ENCODE measurements around the gene ATXN1L.
A peak's percentile ranks its signal among the peaks of the same experiment; 100 is the strongest.

ATXN1L gene

GRCh38 chr16:71867939-71868338, 22.2 kb downstream of the ATXN1L start:
- Histone ChIP-seq H3K4me1 (ENCODE audit: control insufficient read depth in 1 of 2, insufficient read depth in 2 of 2, low read length in 2 of 2) (no peaks in the 10 kb centered on the region), H3K9ac (ENCODE audit: low read depth in 1 of 2, low read length in 2 of 2) (no peak overlapping the region), H3K27me3 (ENCODE audit: control insufficient read depth in 1 of 2, insufficient read depth in 2 of 2, low read length in 2 of 2) (no peaks in the 10 kb centered on the region), H3K4me3 (ENCODE audit: low read depth in 1 of 2, low read length in 2 of 2) (no peak overlapping the region), H3K27ac (ENCODE audit: low read depth, low read length) (no peak overlapping the region), H3K36me3 (ENCODE audit: control insufficient read depth in 1 of 2, insufficient read depth in 2 of 2, low read length in 2 of 2) (peaks cover 7 to 31% of the 10 kb centered on the region in 2 donors), H3K9me3 (ENCODE audit: control insufficient read depth in 1 of 2, low read length in 2 of 2) (no peaks in the 10 kb centered on the region)

- H3K9ac ChIP-seq (ENCODE audit: low read depth in 1 of 2, low read length in 2 of 2), result no peak overlapping the region
These were observed 23.3 kb downstream of the ATXN1L start for GRCh38 chr16:71869089-71869488.

DNA sequence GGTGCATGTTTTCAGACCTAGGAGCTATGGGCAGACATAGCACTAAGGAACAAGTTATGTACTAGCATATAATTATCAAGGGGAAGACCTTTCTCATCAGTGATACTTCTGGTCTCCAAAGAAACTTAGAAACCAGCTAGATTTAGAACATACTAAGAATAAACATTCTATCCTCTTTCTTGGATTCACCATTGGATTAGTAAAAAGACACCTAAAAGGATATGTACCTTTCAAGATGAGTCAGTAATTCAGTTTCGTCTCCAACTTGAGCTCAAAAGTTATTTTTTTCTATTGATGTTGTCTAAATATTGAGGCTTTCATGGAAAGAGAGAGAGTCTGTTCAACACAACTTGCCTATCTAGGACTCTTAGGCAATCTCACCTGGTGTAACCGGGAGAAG, 25.0 kb downstream of the ATXN1L start:
- Histone ChIP-seq H3K36me3 (ENCODE audit: control insufficient read depth in 1 of 2, insufficient read depth in 2 of 2, low read length in 2 of 2) (peaks cover 3 to 16% of the 10 kb centered on the region in 2 donors), H3K4me3 (ENCODE audit: low read depth in 1 of 2, low read length in 2 of 2) (no peak overlapping the region), H3K9ac (ENCODE audit: low read depth in 1 of 2, low read length in 2 of 2) (no peak overlapping the region), H3K9me3 (ENCODE audit: control insufficient read depth in 1 of 2, low read length in 2 of 2) (no peaks in the 10 kb centered on the region), H3K27me3 (ENCODE audit: control insufficient read depth in 1 of 2, insufficient read depth in 2 of 2, low read length in 2 of 2) (no peaks in the 10 kb centered on the region), H3K27ac (ENCODE audit: low read depth, low read length) (no peak overlapping the region), H3K4me1 (ENCODE audit: control insufficient read depth in 1 of 2, insufficient read depth in 2 of 2, low read length in 2 of 2) (no peaks in the 10 kb centered on the region)

More at GRCh38 chr16:71869089-71869488, 23.3 kb downstream of the ATXN1L start:
- H3K27ac ChIP-seq (ENCODE audit: low read depth, low read length), result no peak overlapping the region
- no peak overlapping the region for H3K4me3 ChIP-seq (ENCODE audit: low read depth in 1 of 2, low read length in 2 of 2)
- no peaks in the 10 kb centered on the region for H3K4me1 ChIP-seq (ENCODE audit: control insufficient read depth in 1 of 2, insufficient read depth in 2 of 2, low read length in 2 of 2)
- H3K36me3 ChIP-seq (ENCODE audit: control insufficient read depth in 1 of 2, insufficient read depth in 2 of 2, low read length in 2 of 2), result peaks cover 5 to 23% of the 10 kb centered on the region in 2 donors
- no peaks in the 10 kb centered on the region for H3K27me3 ChIP-seq (ENCODE audit: control insufficient read depth in 1 of 2, insufficient read depth in 2 of 2, low read length in 2 of 2)
- no peaks in the 10 kb centered on the region for H3K9me3 ChIP-seq (ENCODE audit: control insufficient read depth in 1 of 2, low read length in 2 of 2)

DNA sequence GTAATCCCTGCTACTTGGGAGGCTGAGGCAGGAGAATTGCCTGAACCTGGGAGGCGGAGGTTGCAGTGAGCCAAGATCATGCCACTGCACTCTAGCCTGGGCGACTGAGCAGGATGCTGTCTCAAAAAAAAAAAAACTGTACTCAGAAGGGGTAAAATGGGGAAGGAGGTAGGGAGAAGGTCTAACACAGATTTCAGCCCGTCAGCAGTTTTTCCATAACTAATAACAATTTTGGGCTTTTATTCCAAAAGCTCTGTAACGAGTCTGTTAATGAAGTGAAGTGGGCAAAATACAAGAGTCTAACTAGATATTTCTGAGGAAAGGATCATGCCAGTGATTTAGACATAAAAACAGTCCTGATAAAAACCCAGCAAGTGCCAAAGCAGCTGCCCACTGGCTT, 27.4 kb downstream of the ATXN1L start:
- Histone ChIP-seq H3K4me1 (ENCODE audit: control insufficient read depth in 1 of 2, insufficient read depth in 2 of 2, low read length in 2 of 2) (no peaks in the 10 kb centered on the region), H3K27ac (ENCODE audit: low read depth, low read length) (no peak overlapping the region), H3K36me3 (ENCODE audit: control insufficient read depth in 1 of 2, insufficient read depth in 2 of 2, low read length in 2 of 2) (peaks cover 6 to 11% of the 10 kb centered on the region in 2 donors), H3K9ac (ENCODE audit: low read depth in 1 of 2, low read length in 2 of 2) (no peak overlapping the region), H3K4me3 (ENCODE audit: low read depth in 1 of 2, low read length in 2 of 2) (no peak overlapping the region), H3K9me3 (ENCODE audit: control insufficient read depth in 1 of 2, low read length in 2 of 2) (no peaks in the 10 kb centered on the region), H3K27me3 (ENCODE audit: control insufficient read depth in 1 of 2, insufficient read depth in 2 of 2, low read length in 2 of 2) (no peaks in the 10 kb centered on the region)

DNA sequence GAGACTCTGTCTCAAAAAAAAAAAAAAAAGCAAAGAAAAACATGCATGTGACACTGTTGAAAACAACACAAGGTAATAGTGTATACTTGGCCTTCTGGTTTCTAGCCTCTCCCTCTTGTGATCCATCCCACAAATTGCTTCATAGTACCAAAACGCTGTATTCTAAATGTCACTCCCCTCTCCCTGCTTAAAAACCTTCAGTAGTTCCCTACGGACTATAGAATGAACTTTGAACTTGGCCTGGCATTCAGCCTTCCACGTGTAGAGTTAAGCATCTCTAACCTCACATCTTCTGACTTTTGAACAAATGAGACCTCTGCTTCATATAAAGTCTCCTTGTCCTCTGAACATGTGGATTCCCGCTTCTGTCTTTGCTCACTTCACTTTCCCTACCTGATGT, 33.1 kb downstream of the ATXN1L start:
- H3K36me3 ChIP-seq (ENCODE audit: control insufficient read depth in 1 of 2, insufficient read depth in 2 of 2, low read length in 2 of 2), result peaks cover 6 to 17% of the 10 kb centered on the region in 2 donors

GRCh38 chr16:71880176-71880575, 34.4 kb downstream of the ATXN1L start:
- H3K4me3 ChIP-seq (ENCODE audit: low read depth in 1 of 2, low read length in 2 of 2), result no peak overlapping the region
- no peaks in the 10 kb centered on the region for H3K9me3 ChIP-seq (ENCODE audit: control insufficient read depth in 1 of 2, low read length in 2 of 2)
- H3K36me3 ChIP-seq (ENCODE audit: control insufficient read depth in 1 of 2, insufficient read depth in 2 of 2, low read length in 2 of 2), result peaks cover 2 to 13% of the 10 kb centered on the region in 2 donors
- peaks cover 8 to 11% of the 10 kb centered on the region in 2 donors for H3K4me1 ChIP-seq (ENCODE audit: control insufficient read depth in 1 of 2, insufficient read depth in 2 of 2, low read length in 2 of 2)
- H3K27ac ChIP-seq (ENCODE audit: low read depth, low read length), result no peak overlapping the region
- H3K27me3 ChIP-seq (ENCODE audit: control insufficient read depth in 1 of 2, insufficient read depth in 2 of 2, low read length in 2 of 2), result no peaks in the 10 kb centered on the region
- H3K9ac ChIP-seq (ENCODE audit: low read depth in 1 of 2, low read length in 2 of 2), result no peak overlapping the region

More for the DNA sequence above, 33.1 kb downstream of the ATXN1L start:
- no peaks in the 10 kb centered on the region for H3K27me3 ChIP-seq (ENCODE audit: control insufficient read depth in 1 of 2, insufficient read depth in 2 of 2, low read length in 2 of 2)
- H3K4me3 ChIP-seq (ENCODE audit: low read depth in 1 of 2, low read length in 2 of 2), result no peak overlapping the region
- no peaks in the 10 kb centered on the region for H3K9me3 ChIP-seq (ENCODE audit: control insufficient read depth in 1 of 2, low read length in 2 of 2)
- H3K9ac ChIP-seq (ENCODE audit: low read depth in 1 of 2, low read length in 2 of 2), result no peak overlapping the region
- H3K27ac ChIP-seq (ENCODE audit: low read depth, low read length), result no peak overlapping the region
- H3K4me1 ChIP-seq (ENCODE audit: control insufficient read depth in 1 of 2, insufficient read depth in 2 of 2, low read length in 2 of 2), result peaks cover 8 to 10% of the 10 kb centered on the region in 2 donors

- Histone ChIP-seq H3K9ac (ENCODE audit: low read depth in 1 of 2, low read length in 2 of 2) (peak overlapping the region; percentile 60 to 83), H3K36me3 (ENCODE audit: control insufficient read depth in 1 of 2, insufficient read depth in 2 of 2, low read length in 2 of 2) (peaks cover 0 to 10% of the 10 kb centered on the region in 2 donors), H3K4me3 (ENCODE audit: low read depth in 1 of 2, low read length in 2 of 2) (peak overlapping the region; percentile 67 to 91), H3K9me3 (ENCODE audit: control insufficient read depth in 1 of 2, low read length in 2 of 2) (no peaks in the 10 kb centered on the region), H3K4me1 (ENCODE audit: control insufficient read depth in 1 of 2, insufficient read depth in 2 of 2, low read length in 2 of 2) (peaks cover 8 to 14% of the 10 kb centered on the region in 2 donors), H3K27me3 (ENCODE audit: control insufficient read depth in 1 of 2, insufficient read depth in 2 of 2, low read length in 2 of 2) (no peaks in the 10 kb centered on the region), H3K27ac (ENCODE audit: low read depth, low read length) (peak overlapping the region; percentile 11)
These were observed 36.9 kb downstream of the ATXN1L start for GRCh38 chr16:71882505-71883167.

- H3K27ac ChIP-seq (ENCODE audit: low read depth, low read length), result peak overlapping the region; percentile 62
- peaks cover 0 to 10% of the 10 kb centered on the region in 2 donors for H3K36me3 ChIP-seq (ENCODE audit: control insufficient read depth in 1 of 2, insufficient read depth in 2 of 2, low read length in 2 of 2)
- H3K9me3 ChIP-seq (ENCODE audit: control insufficient read depth in 1 of 2, low read length in 2 of 2), result no peaks in the 10 kb centered on the region
- H3K27me3 ChIP-seq (ENCODE audit: control insufficient read depth in 1 of 2, insufficient read depth in 2 of 2, low read length in 2 of 2), result no peaks in the 10 kb centered on the region
- peak overlapping the region; percentile 67 to 91 for H3K4me3 ChIP-seq (ENCODE audit: low read depth in 1 of 2, low read length in 2 of 2)
- peaks cover 8 to 14% of the 10 kb centered on the region in 2 donors for H3K4me1 ChIP-seq (ENCODE audit: control insufficient read depth in 1 of 2, insufficient read depth in 2 of 2, low read length in 2 of 2)
- H3K9ac ChIP-seq (ENCODE audit: low read depth in 1 of 2, low read length in 2 of 2), result peak overlapping the region; percentile 83 to 90
These were observed 37.5 kb downstream of the ATXN1L start for GRCh38 chr16:71883168-71883848.

- Histone ChIP-seq H3K9ac (ENCODE audit: low read depth in 1 of 2, low read length in 2 of 2) (peak within 1 kb of the TSS; percentile 83 to 90), H3K9me3 (ENCODE audit: control insufficient read depth in 1 of 2, low read length in 2 of 2) (no peaks in the 10 kb centered on the region), H3K4me3 (ENCODE audit: low read depth in 1 of 2, low read length in 2 of 2) (peak within 1 kb of the TSS; percentile 67 to 91), H3K36me3 (ENCODE audit: control insufficient read depth in 1 of 2, insufficient read depth in 2 of 2, low read length in 2 of 2) (peaks cover 0 to 9% of the 10 kb centered on the region in 2 donors), H3K27me3 (ENCODE audit: control insufficient read depth in 1 of 2, insufficient read depth in 2 of 2, low read length in 2 of 2) (no peaks in the 10 kb centered on the region), H3K4me1 (ENCODE audit: control insufficient read depth in 1 of 2, insufficient read depth in 2 of 2, low read length in 2 of 2) (peaks cover 8 to 14% of the 10 kb centered on the region in 2 donors), H3K27ac (ENCODE audit: low read depth, low read length) (peak within 1 kb of the TSS; percentile 62)
These were observed 38.3 kb downstream of the ATXN1L start, which contains the start of gene ZNF821 for GRCh38 chr16:71883849-71884638. Gene ZNF821 (minus strand): TSS chr16:71884182. CDS start chr16:71879946, 4,236 bp downstream.

- peaks cover 8 to 14% of the 10 kb centered on the region in 2 donors for H3K4me1 ChIP-seq (ENCODE audit: control insufficient read depth in 1 of 2, insufficient read depth in 2 of 2, low read length in 2 of 2)
- peak overlapping the region; percentile 7 to 91 for H3K4me3 ChIP-seq (ENCODE audit: low read depth in 1 of 2, low read length in 2 of 2)
These were observed 39.5 kb downstream of the ATXN1L start for GRCh38 chr16:71885261-71885650.

More at GRCh38 chr16:71885261-71885650, 39.5 kb downstream of the ATXN1L start:
- no peak overlapping the region for H3K9ac ChIP-seq (ENCODE audit: low read depth in 1 of 2, low read length in 2 of 2)
- H3K27me3 ChIP-seq (ENCODE audit: control insufficient read depth in 1 of 2, insufficient read depth in 2 of 2, low read length in 2 of 2), result no peaks in the 10 kb centered on the region
- no peaks in the 10 kb centered on the region for H3K9me3 ChIP-seq (ENCODE audit: control insufficient read depth in 1 of 2, low read length in 2 of 2)
- H3K27ac ChIP-seq (ENCODE audit: low read depth, low read length), result no peak overlapping the region
- H3K36me3 ChIP-seq (ENCODE audit: control insufficient read depth in 1 of 2, insufficient read depth in 2 of 2, low read length in 2 of 2), result peaks cover 0 to 3% of the 10 kb centered on the region in 2 donors

Data from duodenal mucosa (tissue), 2 donors.